Measurements from ENCODE around the gene ZSWIM4.

- TF ChIP-seq POLR2AphosphoS5 (IDR thresholded peaks at IDR 0.05): no peak
- TF ChIP-seq CTCF (IDR thresholded peaks at IDR 0.05): no peak
- TF ChIP-seq POLR2A (IDR thresholded peaks at IDR 0.05): no peak
- TF ChIP-seq EP300 (IDR thresholded peaks at IDR 0.05): no peak
Measured at GRCh38 chr19:13865571-13866462, 70.6 kb downstream of the ZSWIM4 start.

Measured in stomach (tissue), 4 donors.